GM19397 (cell line): ENCODE measurements around the gene CCNC.
A peak's percentile ranks its signal among the peaks of the same experiment; 100 is the strongest.
"Not testable (repeated sequence)": the region's sequence is repeated elsewhere in the genome, so short reads cannot be mapped to it uniquely, and the experiment has no call there.

Experiments used
- ATAC-seq: cut with Tn5 transposase; IDR thresholded peaks from one replicate; pipeline ENCODE4 v1.9.1; 2021; ENCODE audit warnings: mild to moderate bottlenecking, moderate library complexity; ENCODE audit not compliant: unreplicated experiment

Gene CCNC

GRCh38 chr6:99603421-99604165 lies 35.1 kb upstream of the CCNC start:
- no peak for ATAC-seq

DNA sequence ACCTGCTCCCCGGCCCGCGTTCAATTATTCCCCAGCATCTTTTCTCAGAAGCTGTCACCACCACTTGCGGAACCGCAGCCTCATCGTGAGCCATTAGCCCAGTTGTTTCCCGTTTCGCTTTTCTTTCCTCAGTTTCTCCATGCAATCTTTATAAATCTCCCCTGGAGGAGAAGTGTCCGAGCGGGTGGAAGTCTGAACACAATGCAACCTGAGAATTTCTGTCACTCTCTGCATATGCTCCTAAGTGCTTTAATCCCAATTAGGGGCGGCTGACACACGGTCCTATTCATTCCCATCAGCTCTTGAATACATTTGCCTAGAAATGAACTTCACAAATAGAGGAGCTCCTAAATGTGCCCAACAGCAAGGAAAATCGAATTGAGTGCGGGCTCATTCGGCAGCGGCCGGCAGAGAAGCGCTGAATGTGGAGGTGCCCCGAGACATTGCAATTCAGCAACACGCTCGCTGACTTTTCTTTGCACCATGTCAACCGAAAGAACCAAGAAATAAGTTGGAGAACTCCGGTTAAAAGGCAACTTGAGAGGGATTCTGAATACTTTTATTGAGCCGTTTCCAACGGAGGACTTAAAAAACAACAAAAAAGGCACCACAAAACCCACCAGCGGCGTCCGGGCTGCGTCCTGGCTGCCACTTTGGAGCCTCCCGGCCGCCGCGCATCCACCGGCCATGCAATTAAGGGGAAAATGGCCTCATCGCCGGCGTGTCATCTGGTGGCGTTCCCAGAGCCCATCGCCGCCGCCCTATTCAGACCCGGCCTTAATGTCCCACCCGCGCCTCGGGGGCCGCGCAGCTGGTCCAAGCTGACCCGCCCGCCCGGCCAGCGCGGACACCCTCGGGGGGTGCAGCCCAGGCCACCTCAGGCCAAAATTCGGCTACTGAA lies 34.3 kb upstream of the CCNC start:
- no peak for ATAC-seq

DNA sequence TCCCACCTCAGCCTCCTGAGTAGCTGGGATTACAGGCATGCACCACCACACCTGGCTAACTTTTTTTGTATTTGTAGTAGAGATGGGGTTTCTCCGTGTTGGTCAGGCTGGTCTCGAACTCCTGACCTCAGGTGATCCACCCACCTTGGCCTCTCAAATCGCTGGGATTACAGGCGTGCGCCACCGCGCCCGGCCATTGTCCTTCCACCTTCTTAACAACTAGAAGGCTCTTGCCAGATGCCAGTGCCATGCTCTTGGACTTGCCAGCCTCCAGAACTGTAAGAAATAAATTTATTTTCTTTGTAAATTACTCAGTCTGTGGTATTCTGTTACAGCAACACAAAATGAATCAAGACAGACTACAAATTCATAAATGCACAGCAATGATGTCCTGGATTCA lies 26.2 kb upstream of the CCNC start:
- ATAC-seq: not testable (repeated sequence)

DNA sequence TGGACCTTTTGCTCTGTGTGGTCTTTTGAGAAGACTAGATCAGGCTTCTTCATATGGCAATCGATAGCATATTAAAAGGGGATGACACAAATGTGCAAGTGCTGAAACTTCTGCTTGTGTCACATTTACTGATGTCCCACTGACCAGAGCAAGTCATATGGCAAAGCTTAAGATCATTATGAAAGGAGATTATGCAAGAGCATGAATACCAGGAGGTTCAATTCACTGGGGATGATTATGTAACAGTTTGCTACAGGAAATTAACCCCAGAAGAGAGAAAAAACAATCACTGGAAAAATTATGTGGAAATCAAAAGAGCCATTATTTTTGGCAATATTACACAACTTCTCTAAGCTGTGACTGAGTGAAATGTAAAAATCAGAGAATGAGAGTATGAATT lies 24.4 kb upstream of the CCNC start:
- no peak for ATAC-seq

GRCh38 chr6:99591673-99592364 lies 23.4 kb upstream of the CCNC start:
- no peak for ATAC-seq

DNA sequence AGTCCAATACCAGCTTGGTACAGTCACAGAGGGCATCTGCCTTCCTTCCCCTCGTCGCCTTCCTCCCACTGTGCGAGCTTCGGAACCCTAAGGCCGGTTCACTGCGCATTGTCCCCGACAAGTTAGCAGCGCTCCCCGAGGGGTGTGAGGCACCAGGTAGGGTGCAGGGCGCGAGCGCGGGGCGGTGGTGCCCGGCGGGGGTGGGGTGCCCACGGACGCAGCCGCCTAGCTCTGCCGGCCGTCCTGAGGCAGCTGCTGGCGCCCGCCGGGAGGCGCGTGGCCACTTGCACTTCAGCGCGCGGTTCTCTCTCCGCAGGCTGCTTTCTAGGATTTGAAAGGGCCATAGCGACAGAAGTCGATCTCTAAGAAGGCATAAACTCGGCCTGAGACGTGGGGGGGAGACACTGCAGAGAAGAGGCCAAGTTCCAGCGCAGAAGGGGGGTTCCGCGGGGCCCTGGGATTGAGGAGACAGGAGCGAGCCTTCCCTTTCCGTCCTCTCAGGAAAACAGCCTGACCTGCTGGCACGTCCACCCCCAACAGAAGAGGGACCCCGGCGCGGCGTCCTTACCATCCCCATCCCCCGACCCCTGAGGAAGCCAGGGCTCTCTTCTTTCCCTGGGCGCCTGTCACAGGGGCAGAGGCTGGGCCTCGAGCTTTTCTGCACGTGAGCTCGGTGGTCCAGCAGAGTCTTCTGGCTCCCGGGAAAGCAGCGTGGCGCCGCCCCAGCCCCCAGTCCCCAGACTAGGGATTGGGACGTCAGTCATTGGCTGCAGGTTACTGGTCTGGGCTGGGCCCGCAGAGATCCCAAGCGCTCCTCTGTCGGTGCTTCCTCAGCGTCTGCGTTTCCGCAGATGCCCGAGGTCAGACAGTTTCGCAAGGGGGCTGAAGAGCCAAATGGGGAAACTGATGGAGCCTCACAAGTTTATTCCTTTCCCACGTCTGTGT lies 22.5 kb upstream of the CCNC start:
- no peak for ATAC-seq

DNA sequence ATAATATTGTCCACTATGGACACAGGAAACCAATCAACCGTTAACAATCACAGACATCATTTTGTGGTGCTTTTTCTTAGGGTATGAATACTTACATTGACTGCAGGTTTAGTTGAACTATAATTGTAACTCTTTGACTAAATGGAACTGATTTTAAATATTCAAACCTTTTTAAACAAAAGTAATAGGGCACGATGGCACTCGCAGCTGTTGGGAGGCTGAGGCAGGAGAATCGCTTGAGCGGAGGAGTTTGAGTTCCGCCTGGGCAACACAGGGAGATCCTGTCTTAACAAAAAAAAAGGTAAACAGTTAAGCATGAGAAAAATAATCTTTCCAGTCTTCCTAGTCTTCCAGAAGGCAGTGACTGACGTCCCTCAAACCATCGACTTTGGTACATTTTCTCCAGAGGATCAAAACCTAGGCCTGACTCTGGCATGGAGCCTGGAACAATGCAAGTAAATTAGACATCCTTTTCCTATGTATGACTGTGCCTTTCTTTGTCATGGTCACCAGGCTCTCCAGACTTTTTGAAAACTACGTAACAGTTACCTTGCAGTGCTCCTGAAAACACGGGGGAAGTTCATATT lies 21.5 kb upstream of the CCNC start:
- no peak for ATAC-seq

DNA sequence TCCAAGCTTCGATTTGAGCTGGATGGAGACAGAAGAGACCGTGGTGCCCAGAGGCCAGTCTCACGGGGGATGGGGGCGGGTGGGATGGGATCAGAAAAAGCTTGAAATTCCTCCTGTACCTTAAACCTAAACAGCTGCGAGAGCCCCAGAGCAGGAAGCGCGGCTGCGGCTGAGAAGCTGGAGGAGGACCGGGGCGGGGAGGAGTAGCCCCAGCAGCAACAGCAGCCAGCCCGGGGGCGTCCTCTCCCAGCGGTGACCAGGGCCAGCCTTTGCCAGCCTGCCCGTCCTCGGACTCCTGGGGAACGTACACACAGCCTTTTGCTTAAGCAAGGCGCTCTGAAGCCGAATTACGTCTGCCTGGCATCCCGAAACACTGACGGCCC lies 20.8 kb upstream of the CCNC start:
- ATAC-seq: peak; percentile 18

- peak; percentile 96 for ATAC-seq
Observed at GRCh38 chr6:99588618-99589289, 20.3 kb upstream of the CCNC start.

DNA sequence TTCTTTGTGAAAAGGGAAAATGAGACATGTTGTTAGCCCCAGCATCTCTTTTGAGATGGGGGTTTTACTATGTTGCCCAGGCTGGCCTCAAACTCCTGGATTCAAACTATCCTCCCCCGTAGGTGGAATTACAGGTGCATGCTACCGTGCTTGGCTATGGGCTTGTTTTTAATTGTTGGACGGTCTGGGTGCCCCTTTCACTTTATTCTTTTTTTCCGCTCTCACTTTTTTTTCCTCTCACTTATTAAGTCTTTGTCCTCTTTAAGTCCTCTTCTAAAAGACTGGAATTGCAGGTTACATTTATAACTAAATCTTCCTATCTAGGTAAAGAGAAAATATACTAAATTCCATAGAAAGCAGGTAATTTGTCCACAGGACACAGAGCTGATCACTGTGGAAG lies 19.3 kb upstream of the CCNC start:
- ATAC-seq: no peak

DNA sequence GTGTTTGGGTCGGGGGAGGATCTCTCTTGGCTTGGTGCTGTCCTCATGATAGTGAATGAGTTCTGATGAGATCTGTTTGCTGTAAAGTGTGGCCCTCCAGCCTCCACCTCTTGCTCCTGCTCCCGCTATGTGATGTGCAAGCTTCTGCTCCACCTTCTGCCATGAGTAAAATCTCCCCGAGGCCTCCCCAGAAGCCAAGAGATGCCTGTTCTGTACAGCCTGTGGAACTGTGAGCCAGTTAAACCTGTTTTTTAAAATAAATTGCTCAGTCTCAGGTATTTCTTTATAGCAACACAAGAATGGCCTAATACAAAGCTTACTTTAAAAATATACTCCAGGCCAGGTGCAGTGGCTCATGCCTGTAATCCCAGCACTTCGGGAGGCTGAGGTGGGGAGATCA lies 11.3 kb upstream of the CCNC start:
- no peak for ATAC-seq

- no peak for ATAC-seq
Observed at GRCh38 chr6:99575544-99576227, 7.2 kb upstream of the CCNC start.

DNA sequence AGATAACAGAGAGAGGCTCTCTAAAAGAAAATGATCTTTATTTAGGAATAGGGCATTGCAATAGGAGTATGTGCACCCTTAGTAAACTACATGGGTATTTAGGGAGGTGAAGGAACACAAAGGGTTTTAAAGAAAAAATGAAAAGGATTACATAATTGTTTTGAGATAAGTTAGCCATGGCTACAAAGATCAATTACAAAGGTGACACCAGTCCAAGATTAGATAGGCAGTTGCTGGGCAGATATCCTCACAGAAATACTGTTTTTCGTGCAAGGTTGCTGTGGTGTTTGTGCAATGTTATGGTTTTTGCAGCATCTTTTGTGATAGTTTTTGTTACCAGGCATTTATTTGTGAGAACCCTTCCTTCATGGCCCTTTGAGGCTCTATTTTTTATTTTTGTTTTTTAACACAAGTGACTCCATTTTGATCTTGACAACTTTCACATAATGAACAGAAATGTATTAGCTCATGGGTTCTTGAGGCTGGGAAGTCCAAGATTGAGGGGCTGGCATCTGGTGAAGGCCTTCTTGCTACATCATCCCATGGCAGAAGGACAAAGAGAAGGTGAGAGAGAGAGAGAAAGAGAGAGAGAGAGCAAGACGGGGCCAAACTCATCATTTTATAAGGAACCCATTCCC lies 5.6 kb upstream of the CCNC start:
- ATAC-seq: no peak

GRCh38 chr6:99563056-99563723 lies 5.3 kb downstream of the CCNC start:
- ATAC-seq: no peak

DNA sequence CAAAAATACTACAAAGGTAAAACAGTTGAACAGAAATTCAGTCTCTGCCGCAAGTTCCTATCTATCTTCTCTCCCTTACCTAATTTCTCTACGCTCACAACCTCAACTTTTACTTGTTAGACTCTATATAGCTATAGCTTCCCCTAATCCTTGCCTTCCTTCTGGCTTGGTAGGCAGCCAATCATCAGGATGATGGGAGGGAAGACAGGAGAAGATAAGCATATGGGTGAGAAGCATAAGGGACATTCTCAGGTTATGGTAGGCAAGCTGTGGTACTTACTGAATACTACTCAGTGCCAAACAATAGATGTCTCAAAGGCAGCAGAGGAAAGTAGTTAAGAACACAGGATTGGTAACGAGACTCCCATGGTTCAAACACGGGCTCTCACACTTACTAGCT lies 7.8 kb downstream of the CCNC start:
- ATAC-seq: no peak

DNA sequence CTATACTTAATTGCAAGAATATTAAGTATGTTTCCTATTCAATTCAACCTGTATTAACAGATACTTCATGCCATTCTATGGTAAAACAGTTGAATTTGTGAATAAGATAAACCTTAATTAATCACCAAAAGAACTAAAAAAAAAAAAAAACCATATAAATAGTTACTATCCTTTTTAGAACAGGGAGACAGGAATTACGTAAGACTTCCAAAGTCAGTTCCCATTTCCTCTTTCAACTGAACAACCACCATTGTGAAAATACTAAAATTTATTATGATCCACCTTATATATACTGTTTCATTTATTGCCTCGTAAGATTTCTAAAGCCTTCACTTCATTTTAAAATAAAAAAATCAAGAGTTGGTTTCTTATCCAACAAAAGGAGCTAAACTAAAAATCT lies 9.4 kb downstream of the CCNC start:
- no peak for ATAC-seq

DNA sequence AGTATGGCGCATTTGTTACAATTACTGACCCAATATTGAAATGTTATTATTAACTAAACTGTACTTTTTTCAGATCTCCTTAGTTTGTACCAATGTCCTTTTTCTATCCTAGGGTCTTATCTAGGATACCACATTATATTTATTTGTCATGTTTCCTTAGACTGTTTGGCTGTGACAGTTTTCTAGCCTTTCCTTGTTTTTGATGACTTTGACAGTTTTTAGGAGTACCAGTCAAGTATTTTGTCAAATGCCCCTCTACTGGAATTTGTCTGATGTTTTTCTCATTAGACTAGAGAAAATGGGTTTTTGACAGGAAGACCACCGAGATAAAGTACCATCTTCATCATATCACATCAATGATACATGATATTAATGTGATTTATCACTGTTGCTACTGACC lies 14.6 kb downstream of the CCNC start:
- no peak for ATAC-seq
